Inflammatory macrophage (primary cell): ENCODE measurements around the gene OR10X1.

Source experiments
- DNase-seq, 2 donors: peaks; one replicate each; pipeline ENCODE4 v3.0.0-alpha.2; 2020 to 2022
- total RNA-seq, 18 experiments: gene quantifications; one replicate each; lab custom pipeline; 2026; ENCODE audit warnings: mixed read lengths in 6 of 18, inconsistent platforms in 2 of 18; lab: John Stamatoyannopoulos, UW

OR10X1 gene
- 0 reads per million in 18 experiments for total RNA-seq

- no peak for DNase-seq
These were observed at the start of gene OR10X1 for GRCh38 chr1:158579733-158580132. Gene OR10X1, minus strand, starts transcription at chr1:158579899. Its CDS starts 0 bp downstream, at chr1:158579899.

DNA sequence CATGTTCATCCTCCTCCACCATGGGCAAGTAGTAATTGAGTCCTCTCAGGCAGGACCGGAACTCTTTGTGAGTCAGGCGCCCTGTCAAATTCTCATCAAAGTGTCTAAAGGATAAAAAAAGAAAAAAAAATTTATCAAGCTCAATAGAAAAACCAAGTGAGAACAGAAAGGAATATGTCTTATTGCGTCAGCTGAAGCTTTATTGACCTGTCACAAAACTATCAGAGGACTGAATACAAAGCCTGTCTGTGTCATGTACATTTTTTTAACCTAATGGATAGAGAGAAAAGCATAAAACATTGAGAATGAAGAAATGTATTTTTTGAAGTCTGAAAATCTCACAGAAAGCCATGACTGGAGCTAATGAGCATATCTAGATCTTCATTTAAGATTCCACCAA is 34.1 kb upstream of the OR10X1 start:
- DNase-seq: no peak

- DNase-seq: no peak
These were observed 32.2 kb upstream of the OR10X1 start for GRCh38 chr1:158611916-158612315.

GRCh38 chr1:158607296-158607695 is 27.6 kb upstream of the OR10X1 start:
- no peak for DNase-seq

- DNase-seq: no peak
These were observed 25.3 kb upstream of the OR10X1 start, which contains the start of gene OR10Z1 for GRCh38 chr1:158604968-158605367. Gene OR10Z1, plus strand, starts transcription at chr1:158605268. Its CDS starts 1,171 bp downstream, at chr1:158606439.

DNA sequence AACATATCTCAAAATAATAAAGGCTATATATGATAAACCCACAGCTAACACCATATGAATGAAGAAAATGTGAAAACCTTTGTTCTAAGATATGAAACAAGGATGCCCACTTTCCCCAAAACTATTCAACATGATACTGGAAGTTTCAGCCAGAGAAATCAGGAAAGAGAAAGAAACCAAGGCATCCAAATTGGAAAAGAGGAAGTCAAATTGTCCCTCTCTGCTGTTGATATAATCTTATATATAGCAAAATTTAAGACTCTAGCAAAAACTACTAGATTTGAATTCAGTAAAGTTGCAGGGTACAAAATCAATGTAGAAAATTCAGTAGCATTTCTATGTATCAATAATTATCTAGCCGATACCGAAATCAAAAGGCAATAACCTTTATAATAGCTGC is 21.0 kb upstream of the OR10X1 start:
- DNase-seq: no peak

DNA sequence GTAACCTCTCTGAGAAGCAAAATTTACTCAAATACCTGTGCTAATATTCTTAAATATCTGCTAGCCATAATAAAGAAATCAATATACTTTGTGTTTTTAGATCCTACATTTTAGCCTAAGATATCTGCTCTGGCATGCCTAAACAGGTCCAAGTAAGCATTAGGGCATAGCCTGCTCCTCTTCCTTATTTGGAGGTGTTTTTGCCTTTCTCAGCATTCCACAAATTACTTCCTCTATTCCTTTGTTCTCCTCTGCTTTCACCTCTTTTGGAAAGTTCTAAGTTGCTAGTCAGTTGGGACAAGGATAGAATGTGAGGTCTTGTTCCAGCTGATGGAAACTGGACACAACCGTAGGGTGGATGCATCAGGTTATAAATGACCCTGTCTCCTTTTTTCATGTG is 7.2 kb upstream of the OR10X1 start:
- no peak for DNase-seq

GRCh38 chr1:158583962-158584361 is 4.3 kb upstream of the OR10X1 start:
- DNase-seq: no peak

- DNase-seq: no peak
These were observed 2.1 kb downstream of the OR10X1 start for GRCh38 chr1:158577561-158577960.

GRCh38 chr1:158572226-158572625 is 7.5 kb downstream of the OR10X1 start:
- DNase-seq: no peak

- no peak for DNase-seq
These were observed 9.2 kb downstream of the OR10X1 start, which contains the start of gene OR6P1 for GRCh38 chr1:158570480-158570879. Gene OR6P1, minus strand, starts transcription at chr1:158570580. Its CDS starts 6,976 bp downstream, at chr1:158563604.

GRCh38 chr1:158564608-158565007 is 15.1 kb downstream of the OR10X1 start:
- DNase-seq: peak; percentile 31 to 49

DNA sequence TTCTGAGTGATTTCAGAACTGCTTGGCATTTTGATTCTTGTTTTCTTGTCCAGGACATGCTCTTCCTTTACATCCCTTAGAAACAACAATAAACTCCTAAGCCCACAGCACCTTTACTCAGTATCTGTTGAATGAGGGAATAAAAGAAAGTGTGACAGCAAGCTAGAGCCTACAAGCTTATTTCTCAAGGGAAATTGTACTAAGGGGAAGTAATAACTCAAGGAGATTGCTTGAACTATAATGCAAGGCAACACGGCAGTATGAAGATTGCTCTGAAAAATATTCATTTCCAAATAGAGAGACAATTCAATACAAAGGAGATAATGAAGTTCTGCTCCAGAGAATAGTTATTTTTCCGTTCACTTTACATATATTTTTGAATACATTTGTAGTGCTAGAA is 15.8 kb downstream of the OR10X1 start:
- DNase-seq: peak in 1 of 2 donors; percentile 32

GRCh38 chr1:158559696-158560095 is 20.0 kb downstream of the OR10X1 start:
- DNase-seq: no peak

- DNase-seq: no peak
These were observed 25.3 kb downstream of the OR10X1 start, which contains the start of gene OR6Y1 for GRCh38 chr1:158554352-158554751. Gene OR6Y1, minus strand, starts transcription at chr1:158554405. Its CDS starts 6,300 bp downstream, at chr1:158548105.

DNA sequence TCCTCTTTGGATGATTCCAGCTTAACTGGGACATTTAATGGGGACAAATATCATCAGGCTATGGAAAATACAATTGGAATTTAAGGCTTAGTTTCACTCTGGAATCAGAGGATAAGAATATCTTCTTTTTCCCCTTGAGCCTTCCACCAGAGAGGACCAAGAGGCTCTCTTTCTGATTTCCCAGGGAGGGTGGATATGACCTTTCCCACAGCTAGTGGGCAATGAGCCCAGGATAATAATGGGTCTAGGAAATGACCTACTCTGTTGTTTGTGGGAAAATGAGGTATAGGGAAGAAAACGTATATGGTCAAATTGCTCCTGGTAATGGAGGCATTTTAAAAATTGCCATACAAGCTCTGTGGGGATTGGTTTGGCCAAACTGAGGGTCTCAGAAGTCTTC is 27.4 kb downstream of the OR10X1 start:
- no peak for DNase-seq

- no peak for DNase-seq
These were observed 32.2 kb downstream of the OR10X1 start for GRCh38 chr1:158547533-158547932.

DNA sequence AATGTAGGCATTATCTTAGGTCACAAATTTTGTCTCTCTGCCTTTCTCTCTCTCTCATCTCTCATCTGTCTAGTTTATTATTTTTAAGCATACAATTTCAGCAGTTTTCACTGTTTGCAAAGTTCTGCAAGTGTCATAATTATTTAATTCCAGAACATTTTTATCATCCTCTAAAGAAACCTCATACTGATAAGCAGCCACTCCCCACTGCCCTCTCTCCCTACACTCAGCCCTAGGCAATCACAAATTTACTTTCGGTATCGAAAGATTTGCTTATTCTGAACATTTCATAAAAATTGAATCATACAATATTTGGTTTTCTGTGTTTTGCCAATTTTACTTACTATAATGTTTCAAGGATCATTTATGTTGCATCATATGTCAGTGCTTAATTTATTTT is 42.1 kb downstream of the OR10X1 start:
- DNase-seq: no peak

GRCh38 chr1:158534496-158534895 is 45.2 kb downstream of the OR10X1 start:
- DNase-seq: no peak
